Smooth muscle cell (in vitro differentiated cells): ENCODE measurements around the gene TMEM167B. TPM values are rescaled to one million over a fixed set of nuclear protein-coding genes. Genes with fewer than 3 reads are reported as not detected.
A peak's percentile ranks its signal among the peaks of the same experiment; 100 is the strongest.

Experiments used
- DNase-seq: peaks from one replicate; lab custom pipeline; 2025; ENCODE audit not compliant: unreplicated experiment; lab: John Stamatoyannopoulos, UW
- H2AFZ ChIP-seq: fragments of 200-600 bp; sonication (generic); 2 replicates; pipeline ENCODE4 v1.6.0; 2016; ENCODE audit warnings: antibody characterized with exemption, low read depth, mild to moderate bottlenecking
- H3F3A ChIP-seq: fragments of 200-600 bp; sonication (generic); 2 replicates; pipeline ENCODE4 v1.6.0; 2017; ENCODE audit warnings: antibody characterized with exemption, low read depth
- H3K27ac ChIP-seq: fragments of 200-600 bp; sonication (generic); 2 replicates; pipeline ENCODE4 v1.5.1; 2016; ENCODE audit warnings: low read depth, mild to moderate bottlenecking
- H3K27me3 ChIP-seq: fragments of 200-600 bp; sonication (generic); 2 replicates; pipeline ENCODE4 v1.6.1; 2016; ENCODE audit warnings: low read depth, mild to moderate bottlenecking
- H3K36me3 ChIP-seq: fragments of 200-600 bp; sonication (generic); 2 replicates; pipeline ENCODE4 v1.5.1; 2016; ENCODE audit warnings: low read depth
- H3K4me1 ChIP-seq: fragments of 200-600 bp; sonication (generic); 2 replicates; pipeline ENCODE4 v1.5.1; 2016; ENCODE audit warnings: low read depth
- H3K4me2 ChIP-seq: fragments of 200-600 bp; sonication (generic); 2 replicates; pipeline ENCODE4 v1.6.0; 2016; ENCODE audit warnings: mild to moderate bottlenecking
- H3K4me3 ChIP-seq: fragments of 200-600 bp; sonication (generic); 2 replicates; pipeline ENCODE4 v1.5.1; 2016; ENCODE audit warnings: mild to moderate bottlenecking
- H3K79me2 ChIP-seq: fragments of 200-600 bp; sonication (generic); 2 replicates; pipeline ENCODE4 v1.6.0; 2016; ENCODE audit warnings: low read depth, mild to moderate bottlenecking
- H3K9ac ChIP-seq: fragments of 200-600 bp; sonication (generic); 2 replicates; pipeline ENCODE4 v1.6.0; 2016; ENCODE audit warnings: low read depth
- H3K9me3 ChIP-seq: fragments of 200-600 bp; sonication (generic); replicated peaks from 2 replicates; pipeline ENCODE4 v1.5.1; 2016; ENCODE audit warnings: low read depth
- H4K20me1 ChIP-seq: fragments of 200-600 bp; sonication (generic); 2 replicates; pipeline ENCODE4 v1.6.0; 2016; ENCODE audit warnings: low read depth
- WGBS: methylation state at CpG from one replicate; pipeline ENCODE4 v1.1.7; 2016; ENCODE audit warnings: low lambda C conversion rate; 5-methylcytosine and 5-hydroxymethylcytosine counted together
- polyA plus RNA-seq: library from polyadenylated mRNA; unstranded; fragments of >200 nt; fragmentation: Nextera tagmentation; extraction: Ambion mirVana; gene quantifications from 2 replicates; pipeline ENCODE4 v1.2.1, GENCODE V29; 2016
- total RNA-seq: library from RNA; depleted of rRNA; stranded (reverse); fragments of >200 nt; gene quantifications from 2 replicates; pipeline ENCODE4 v1.2.3, GENCODE V29; 2014
- TF ChIP-seq, protein P1 (sequence below): fragments of 200-600 bp; sonication (generic); IDR thresholded peaks from 2 replicates; pipeline ENCODE4 v1.5.1; 2017; ENCODE audit warnings: borderline replicate concordance, mild to moderate bottlenecking, antibody characterized with exemption; ENCODE audit not compliant: insufficient read depth, poor library complexity, severe bottlenecking

Gene TMEM167B
- total and polyA plus RNA-seq, 2 experiments from 2014 or later = 24.2 to 31.6 TPM

DNA sequence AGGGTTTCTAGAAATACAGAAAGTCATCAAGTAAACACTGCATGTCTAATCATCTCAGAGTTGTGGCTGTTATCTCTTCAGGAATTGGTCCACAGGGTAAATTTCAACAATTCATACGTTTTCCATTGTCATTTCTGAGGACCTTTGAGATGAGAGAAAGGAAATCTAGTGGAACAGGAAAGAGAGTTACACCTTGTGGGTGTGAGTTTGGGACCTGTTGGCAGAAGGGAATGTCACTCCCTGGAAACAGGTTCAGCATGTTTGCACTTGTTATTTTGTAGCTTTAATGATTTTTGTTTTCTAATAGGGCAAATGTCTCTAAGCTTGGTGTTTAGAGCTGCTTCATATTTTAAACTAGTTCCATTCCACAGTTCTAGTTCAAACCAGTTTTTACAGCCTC lies 5.6 kb downstream of the TMEM167B start:
- Histone ChIP-seq H3K9me3 (no peaks in the 10 kb centered on the region), H3F3A (peaks cover 21% of the 10 kb centered on the region), H4K20me1 (peaks cover 6% of the 10 kb centered on the region), H2AFZ (no peak overlapping the region), H3K36me3 (peaks cover 7% of the 10 kb centered on the region), H3K4me3 (no peak overlapping the region), H3K27me3 (no peaks in the 10 kb centered on the region), H3K79me2 (peaks cover 48% of the 10 kb centered on the region), H3K27ac (peak overlapping the region; percentile 42), H3K4me2 (no peak overlapping the region), H3K4me1 (peaks cover 13% of the 10 kb centered on the region), H3K9ac (no peak overlapping the region)
- TF ChIP-seq, protein P1, sequence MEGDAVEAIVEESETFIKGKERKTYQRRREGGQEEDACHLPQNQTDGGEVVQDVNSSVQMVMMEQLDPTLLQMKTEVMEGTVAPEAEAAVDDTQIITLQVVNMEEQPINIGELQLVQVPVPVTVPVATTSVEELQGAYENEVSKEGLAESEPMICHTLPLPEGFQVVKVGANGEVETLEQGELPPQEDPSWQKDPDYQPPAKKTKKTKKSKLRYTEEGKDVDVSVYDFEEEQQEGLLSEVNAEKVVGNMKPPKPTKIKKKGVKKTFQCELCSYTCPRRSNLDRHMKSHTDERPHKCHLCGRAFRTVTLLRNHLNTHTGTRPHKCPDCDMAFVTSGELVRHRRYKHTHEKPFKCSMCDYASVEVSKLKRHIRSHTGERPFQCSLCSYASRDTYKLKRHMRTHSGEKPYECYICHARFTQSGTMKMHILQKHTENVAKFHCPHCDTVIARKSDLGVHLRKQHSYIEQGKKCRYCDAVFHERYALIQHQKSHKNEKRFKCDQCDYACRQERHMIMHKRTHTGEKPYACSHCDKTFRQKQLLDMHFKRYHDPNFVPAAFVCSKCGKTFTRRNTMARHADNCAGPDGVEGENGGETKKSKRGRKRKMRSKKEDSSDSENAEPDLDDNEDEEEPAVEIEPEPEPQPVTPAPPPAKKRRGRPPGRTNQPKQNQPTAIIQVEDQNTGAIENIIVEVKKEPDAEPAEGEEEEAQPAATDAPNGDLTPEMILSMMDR = no peak
- 80% methylated on average over 1 of the region's 1 CpG for WGBS
- DNase-seq = no peak

DNA sequence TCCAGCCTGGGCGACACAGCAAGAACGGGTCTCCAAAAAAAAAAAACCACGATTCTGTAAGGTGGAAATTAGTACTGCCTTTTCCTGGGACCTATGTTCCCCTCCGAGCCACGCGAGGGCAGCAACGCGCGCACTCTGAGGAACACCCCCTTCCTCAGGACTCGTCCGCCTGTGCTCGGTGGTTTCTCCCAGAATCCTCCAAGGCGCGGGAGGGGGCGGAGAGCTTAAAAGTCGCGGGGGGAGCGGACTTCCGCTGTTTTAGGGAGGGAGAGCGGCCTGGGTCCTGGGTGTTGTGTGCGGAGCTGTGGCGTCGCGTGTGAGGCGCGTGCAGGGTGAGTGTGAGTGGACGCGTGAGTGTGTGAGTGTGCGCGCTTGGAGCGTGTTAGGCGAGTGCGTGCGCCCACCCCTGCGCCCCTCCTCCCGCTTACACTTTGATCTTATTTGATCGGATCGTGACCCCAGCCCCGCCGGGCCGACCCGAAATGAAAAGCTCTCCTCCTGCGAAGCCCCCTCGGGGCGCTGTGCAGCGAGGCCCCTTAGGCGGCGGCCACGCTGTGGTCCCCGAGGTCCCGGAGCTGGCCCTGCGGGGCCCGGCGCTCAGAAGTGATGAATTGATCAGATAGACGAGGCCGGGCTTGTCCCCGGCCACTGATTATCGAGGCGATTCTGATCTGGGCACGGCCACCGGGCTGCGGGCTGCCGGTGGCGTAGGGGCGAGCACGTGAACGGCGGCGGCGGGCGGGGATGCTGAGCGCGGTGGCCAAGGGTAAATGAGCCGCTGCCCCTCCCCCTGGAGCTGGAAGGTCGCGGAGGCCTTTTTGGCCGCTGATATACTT lies 9.6 kb downstream of the TMEM167B start:
- Histone ChIP-seq H3K9me3 (no peaks in the 10 kb centered on the region), H3K4me1 (no peaks in the 10 kb centered on the region), H3K27me3 (no peaks in the 10 kb centered on the region), H2AFZ (peak overlapping the region; percentile 73), H3K79me2 (peaks cover 20% of the 10 kb centered on the region), H3K4me3 (peak overlapping the region; percentile 99), H4K20me1 (peaks cover 6% of the 10 kb centered on the region), H3K36me3 (no peaks in the 10 kb centered on the region), H3K27ac (peak overlapping the region; percentile 85), H3F3A (peaks cover 12% of the 10 kb centered on the region), H3K9ac (peak overlapping the region; percentile 94), H3K4me2 (peak overlapping the region; percentile 99)
- peak; percentile 80 for DNase-seq
- WGBS = 2% methylated on average over 75 of the region's 77 CpGs
- TF ChIP-seq, protein P1 = peak; percentile 67

DNA sequence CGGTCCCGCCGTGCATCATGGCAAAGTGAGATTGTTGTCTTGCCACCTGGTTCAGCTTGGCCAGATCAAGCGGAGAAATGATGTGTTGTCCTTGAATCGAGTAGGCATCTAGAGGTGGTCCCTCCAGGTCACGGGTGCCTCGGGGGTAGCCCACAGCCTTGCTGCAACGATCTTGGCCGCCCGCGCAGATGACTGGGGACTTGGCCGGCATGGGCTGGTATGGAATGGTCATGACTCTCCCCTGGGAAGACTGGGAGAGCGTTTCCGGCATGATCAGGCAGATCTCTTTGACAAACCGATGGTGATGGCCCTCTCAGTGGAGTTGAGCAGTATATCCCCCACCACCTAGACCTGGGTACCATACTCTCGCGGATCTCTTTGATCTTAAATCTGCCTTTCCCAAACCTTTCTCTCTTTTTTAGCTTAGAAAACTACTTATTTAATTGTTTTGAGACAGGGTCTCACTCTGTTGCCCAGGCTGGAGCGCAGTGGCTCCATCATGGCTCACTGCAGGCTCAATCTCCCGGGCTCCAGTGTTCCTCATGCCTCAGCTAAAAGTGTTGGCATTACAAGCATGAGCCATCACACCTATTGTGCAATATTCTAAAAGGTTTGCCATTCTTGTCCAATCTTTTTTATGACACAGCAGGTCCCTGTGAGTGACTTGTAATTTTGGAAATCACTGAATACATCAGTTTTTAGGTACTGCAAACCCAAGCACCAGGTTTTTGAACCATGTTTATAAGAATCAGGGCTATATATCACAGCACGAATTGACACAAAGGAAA lies 14.0 kb downstream of the TMEM167B start:
- 90% methylated on average over 20 of the region's 20 CpGs for WGBS
- Histone ChIP-seq H3K36me3 (no peaks in the 10 kb centered on the region), H3K9me3 (no peaks in the 10 kb centered on the region), H3K4me2 (no peak overlapping the region), H3K9ac (no peak overlapping the region), H3K27me3 (no peaks in the 10 kb centered on the region), H3K27ac (no peak overlapping the region), H2AFZ (no peak overlapping the region), H4K20me1 (no peaks in the 10 kb centered on the region), H3K79me2 (peaks cover 20% of the 10 kb centered on the region), H3K4me1 (no peaks in the 10 kb centered on the region), H3F3A (no peaks in the 10 kb centered on the region), H3K4me3 (no peak overlapping the region)
- TF ChIP-seq, protein P1 = no peak
- DNase-seq = no peak
